Activated T-cell treated with anti-CD3 and anti-CD28 coated beads for 1 hour (primary cell): ENCODE data around the gene TSPAN4.

Source experiments
- DNase-seq: peaks from one replicate; pipeline ENCODE4 v3.0.0-alpha.2; 2020; ENCODE audit warnings: low read depth

TSPAN4 gene

GRCh38 chr11:850775-851763 lies 8.4 kb downstream of the TSPAN4 start:
- DNase-seq, result no peak

- DNase-seq, result no peak
Observed at GRCh38 chr11:852762-853161, 10.1 kb downstream of the TSPAN4 start.

- no peak for DNase-seq
Observed at GRCh38 chr11:853682-854448, 11.2 kb downstream of the TSPAN4 start.

GRCh38 chr11:854601-855329 lies 12.1 kb downstream of the TSPAN4 start:
- DNase-seq, result no peak

- DNase-seq, result no peak
Observed at GRCh38 chr11:855330-855674, 12.7 kb downstream of the TSPAN4 start.

GRCh38 chr11:855796-856195 lies 13.1 kb downstream of the TSPAN4 start:
- no peak for DNase-seq

GRCh38 chr11:856397-856796 lies 13.7 kb downstream of the TSPAN4 start:
- no peak for DNase-seq

GRCh38 chr11:858053-858761 lies 15.6 kb downstream of the TSPAN4 start:
- DNase-seq, result no peak

- no peak for DNase-seq
Observed at GRCh38 chr11:858762-859339, 16.2 kb downstream of the TSPAN4 start.

- DNase-seq, result no peak
Observed at GRCh38 chr11:859394-860131, 16.9 kb downstream of the TSPAN4 start.

- DNase-seq, result no peak
Observed at GRCh38 chr11:860234-861104, 17.8 kb downstream of the TSPAN4 start.

GRCh38 chr11:861105-861479 lies 18.4 kb downstream of the TSPAN4 start:
- no peak for DNase-seq

GRCh38 chr11:862081-862661 lies 19.5 kb downstream of the TSPAN4 start:
- no peak for DNase-seq

- no peak for DNase-seq
Observed at GRCh38 chr11:862696-863022, 20.0 kb downstream of the TSPAN4 start.

- DNase-seq, result no peak
Observed at GRCh38 chr11:863023-863909, 20.6 kb downstream of the TSPAN4 start.

- no peak for DNase-seq
Observed at GRCh38 chr11:863910-864827, 21.5 kb downstream of the TSPAN4 start.

GRCh38 chr11:864898-865297 lies 22.2 kb downstream of the TSPAN4 start:
- DNase-seq, result no peak
